ENCODE measurements around the gene PINLYP.

Gene PINLYP

DNA sequence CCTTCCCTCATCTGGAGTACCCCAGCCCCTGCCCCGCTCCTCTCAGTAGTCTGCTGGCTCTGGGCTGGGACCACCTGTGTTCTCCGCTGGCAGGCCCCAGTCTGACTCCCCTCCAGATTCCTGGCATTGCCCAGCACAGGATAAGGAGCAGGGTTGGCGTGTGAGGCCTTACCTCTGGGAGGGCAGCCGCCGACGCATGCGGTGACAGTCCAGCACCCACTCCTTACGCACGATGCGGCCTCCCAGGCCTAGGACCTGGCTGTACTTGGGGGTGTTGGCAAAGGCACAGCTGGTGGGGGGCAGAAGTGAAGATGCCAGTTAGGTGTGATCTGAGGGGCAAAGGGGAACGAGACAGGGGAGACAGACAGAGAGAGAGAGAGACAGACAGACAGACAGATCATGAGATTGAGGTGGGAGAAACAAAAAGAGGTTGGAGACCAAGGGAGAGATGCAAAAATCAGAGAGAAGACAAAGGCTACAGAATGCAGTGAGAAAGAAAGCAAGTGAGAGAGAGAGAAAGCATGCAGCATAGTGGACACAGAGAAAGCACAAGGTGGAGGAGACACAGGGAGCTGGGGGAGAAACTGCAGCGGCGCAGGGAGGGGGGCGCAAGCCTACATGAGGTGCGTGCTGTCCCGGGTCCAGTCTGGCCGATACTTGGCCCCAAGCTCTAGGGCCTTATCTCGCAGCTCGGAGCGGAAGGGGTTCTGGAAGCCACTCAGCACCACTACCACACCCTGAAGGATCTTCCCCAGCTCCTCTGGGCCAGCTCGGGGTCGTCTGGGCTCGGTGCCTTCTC lies 24.0 kb upstream of the PINLYP start:
- DNase-seq = no peak

DNA sequence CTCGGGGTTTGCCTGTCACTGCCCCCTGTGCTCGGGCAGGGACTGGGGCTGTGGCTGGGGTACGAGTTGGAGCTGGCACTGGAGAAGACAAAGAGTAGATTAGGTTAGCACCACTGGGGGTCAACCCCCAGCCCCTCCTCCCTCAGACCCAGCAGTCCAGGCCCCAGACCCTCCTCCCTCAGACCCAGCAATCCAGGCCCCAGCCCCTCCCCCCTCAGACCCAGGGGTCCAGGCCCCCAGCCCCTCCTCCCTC lies 23.5 kb upstream of the PINLYP start:
- DNase-seq = no peak

DNA sequence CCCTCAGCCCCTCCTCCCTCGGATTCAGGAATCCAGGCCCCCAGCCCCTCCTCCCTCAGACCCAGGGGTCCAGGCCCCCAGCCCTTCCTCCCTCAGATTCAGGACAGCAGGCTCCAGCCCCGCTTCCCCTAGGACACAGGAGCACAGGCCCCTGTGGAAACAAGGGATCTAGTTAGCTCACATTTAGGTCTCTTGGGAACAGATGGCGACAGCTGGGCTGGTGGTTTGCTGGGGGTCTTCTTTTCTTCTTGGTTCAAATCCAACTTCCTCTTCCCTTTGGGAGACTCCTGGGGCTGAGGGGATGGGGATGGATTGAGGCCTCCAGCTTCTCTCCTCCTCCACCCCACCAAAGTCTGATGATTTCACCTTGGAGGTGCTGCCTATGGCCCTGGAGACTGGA lies 23.0 kb upstream of the PINLYP start:
- DNase-seq = no peak

- DNase-seq = no peak
Measured at GRCh38 chr19:43553656-43554055, 21.9 kb upstream of the PINLYP start.

- no peak for DNase-seq
Measured at GRCh38 chr19:43554317-43554895, 21.2 kb upstream of the PINLYP start.

- peak; percentile 3 for DNase-seq
Measured at GRCh38 chr19:43555185-43555770, 20.3 kb upstream of the PINLYP start.

- no peak for DNase-seq
Measured at GRCh38 chr19:43560687-43561086, 14.9 kb upstream of the PINLYP start.

DNA sequence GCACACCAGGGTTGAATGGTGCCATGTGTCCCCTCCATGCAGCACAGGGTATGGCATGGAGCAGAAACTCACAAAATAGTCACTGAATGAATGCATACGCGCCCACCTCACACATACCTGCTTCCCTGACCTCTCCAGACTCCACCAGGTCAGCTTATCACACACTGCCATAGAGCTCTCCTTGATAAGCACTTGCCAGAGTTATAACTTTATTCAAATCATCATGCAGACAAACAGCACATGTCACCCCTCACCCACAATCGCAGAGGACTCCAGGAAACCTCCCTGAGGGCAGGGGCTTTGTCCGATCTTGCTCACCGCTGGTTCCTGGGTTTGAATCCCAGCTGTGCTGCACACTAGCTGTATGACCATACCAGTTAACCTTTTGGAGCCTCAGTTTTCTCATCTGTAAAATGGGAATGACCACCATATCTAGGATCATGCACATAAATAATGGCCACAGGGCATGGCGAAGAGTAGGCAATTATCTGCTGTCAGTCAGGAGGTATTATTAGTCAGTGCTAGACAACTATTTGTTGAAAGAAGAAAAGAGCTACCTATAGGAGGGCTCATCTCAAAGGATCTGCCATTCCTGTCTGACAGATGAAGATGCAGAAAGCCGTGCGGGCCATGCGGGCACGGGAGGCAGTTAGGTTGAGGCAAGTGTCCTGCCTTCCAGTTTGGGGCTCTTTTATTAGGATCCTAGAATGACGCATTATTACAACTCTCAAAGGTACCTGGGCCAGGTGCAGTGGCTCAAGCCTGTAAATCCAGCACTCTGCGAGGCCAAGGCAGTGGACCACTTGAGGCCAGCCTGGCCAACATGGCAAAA lies 14.2 kb upstream of the PINLYP start:
- DNase-seq = no peak

- no peak for DNase-seq
Measured at GRCh38 chr19:43562226-43562697, 13.3 kb upstream of the PINLYP start.

DNA sequence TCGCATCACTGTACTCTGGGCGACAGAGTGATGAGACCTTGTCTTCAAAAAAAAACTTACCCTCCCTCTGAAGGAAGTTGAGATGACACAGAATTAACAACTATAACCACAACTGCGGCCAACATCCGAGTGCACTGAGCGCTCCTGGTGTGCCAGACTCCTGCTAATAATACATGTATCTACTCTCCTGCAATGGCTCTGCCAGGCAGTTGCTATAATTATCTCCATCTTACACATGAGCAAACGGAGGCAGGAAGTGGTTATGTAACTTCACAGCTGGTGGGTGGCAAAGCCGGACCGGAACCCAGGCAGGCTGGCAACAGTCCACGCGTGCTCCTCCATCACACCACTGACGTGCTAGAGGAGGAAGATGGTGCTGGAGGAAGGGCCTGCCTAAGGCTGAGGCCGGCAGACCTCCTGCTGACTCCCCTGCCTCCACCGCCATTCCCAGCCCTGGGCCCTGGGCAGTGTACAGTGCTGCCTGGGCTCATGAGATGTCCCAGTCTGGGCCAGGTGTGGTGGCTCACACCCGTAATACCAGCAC lies 12.8 kb upstream of the PINLYP start:
- DNase-seq = peak; percentile 12

- no peak for DNase-seq
Measured at GRCh38 chr19:43563816-43564457, 11.7 kb upstream of the PINLYP start.

DNA sequence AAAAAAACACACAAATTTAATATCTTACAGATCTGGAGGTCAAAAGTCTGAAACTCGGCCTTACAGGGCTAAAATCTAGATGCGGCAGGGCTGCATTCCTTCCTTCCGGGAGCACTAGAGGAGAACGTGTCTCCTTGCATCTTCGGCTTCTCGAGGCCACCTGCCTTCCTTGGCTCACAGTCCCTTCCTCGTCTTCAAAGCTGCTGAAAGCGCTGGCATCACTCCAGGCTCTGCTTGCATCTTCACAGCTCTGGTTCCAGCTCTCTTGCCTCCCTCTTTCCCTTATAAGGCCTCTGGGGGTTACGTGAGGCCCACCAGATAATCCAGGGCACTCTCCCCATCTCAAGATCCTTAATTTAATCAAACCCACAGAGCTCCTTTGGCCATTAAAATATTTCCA lies 10.8 kb upstream of the PINLYP start:
- DNase-seq = no peak

DNA sequence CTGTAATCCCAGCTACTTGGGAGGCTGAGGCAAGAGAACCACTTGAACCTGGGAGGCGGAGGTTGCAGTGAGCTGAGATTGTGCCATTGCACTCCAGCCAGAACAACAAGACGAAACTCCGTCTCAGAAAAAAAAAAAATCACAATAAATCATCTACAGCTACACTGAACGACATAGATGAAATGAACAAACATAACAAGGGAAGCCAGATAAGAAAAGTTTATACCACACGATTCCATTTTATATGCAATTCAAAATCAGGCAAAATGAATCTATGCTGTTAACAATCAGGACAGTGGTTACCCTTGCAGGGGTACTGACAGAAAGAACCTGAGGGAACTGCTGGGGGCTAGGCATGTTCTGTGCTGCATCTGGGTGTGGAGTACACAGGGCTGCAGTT lies 5.9 kb upstream of the PINLYP start:
- no peak for DNase-seq

- peak; percentile 24 for DNase-seq
Measured at GRCh38 chr19:43570174-43570791, 5.3 kb upstream of the PINLYP start.

DNA sequence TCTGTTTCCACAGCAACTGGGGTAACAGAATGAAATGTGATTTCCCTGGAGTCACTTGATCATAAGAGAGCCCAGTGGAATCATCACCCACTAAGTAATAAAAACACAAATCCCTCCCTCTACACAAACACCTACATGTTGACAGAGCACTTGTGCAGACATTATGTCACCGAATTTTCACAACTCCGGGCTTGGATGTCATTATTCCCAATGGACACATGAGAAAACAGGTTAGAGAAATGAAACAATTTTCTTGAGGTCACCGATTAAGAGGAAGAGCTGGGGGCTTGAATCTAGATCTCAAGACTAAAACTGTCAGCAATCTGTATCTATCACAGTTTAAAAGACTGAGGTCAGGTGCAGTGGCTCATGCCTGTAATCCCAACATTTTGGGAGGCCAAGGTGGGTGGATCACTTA lies 3.4 kb upstream of the PINLYP start:
- DNase-seq = no peak

DNA sequence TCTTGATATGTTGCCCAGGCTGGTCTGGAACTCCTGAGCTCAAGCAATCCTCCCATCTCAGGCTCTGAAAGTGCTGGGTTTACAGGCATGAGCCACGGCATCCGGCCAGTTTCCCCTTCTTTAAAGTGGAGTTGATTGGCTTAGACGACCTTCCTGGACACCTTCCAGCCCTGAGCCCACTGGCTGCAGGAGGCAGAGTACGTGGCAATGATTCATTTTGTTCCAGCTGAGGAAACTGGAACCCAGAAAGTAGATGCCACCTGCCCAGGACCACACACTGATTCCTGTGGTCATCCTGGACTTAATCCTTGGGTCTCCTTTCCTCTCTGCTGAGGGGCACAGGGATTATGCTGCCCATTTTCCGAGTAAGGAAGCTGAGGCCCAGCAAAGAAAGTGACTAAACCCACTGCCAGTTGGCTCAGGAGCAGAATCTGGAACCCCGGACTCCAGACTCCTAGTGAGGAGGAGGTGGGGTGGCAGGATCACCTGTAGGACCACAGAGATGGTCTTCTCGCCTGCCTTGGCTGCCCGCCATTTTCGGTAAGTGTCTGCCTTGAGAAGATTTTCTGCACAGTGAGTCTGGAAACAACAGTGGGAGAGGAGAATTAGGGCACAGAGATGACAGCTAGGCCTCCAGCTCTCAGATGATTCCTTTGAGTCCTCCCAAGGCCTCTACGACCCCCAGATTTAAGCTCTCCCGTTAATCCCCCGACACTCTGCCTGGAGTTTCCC lies 1.0 kb upstream of the PINLYP start:
- DNase-seq = no peak

DNA sequence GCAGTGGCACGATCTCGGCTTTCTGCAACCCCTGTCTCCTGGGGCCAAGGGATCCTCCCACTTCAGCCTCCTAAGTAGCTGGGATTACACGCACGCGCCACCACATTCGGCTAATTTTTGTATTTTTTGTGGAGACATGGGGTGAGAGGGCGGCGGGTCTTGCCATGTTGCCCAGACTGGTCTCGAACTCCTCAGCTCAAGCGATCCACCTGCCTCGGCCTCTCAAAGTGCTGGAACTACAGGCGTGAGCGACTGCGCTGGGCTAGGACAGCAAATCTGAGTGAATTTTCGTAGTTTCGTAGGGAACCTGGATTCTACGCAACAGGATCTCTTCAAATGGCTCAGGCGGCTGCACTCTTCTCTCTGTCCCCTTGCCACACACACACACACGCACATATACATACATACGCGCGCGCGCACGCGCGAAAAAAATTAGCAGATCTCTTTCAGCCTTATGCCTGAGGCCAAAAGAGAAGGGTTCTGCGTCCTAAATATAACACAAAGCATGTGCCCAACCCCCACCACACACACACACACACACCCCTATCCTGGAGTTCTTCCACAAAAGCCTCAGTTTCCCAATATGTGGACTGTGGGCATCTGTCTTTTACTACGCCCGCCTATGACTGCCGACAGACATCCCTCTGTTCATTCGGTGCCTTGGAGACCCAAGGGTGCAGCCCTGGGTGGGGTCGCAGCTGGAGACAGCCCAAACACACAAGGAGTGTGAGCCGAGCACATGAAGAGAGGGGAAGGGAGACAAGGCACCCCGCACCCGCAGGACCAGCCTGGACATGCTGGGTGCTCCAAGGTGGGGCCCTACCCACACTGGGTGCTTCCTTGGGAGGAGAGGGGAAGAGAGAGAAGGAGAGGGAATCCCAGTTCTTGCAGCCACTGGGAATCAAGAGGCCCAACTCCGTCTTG lies 616 bp downstream of the PINLYP start:
- peak; percentile 15 for DNase-seq

DNA sequence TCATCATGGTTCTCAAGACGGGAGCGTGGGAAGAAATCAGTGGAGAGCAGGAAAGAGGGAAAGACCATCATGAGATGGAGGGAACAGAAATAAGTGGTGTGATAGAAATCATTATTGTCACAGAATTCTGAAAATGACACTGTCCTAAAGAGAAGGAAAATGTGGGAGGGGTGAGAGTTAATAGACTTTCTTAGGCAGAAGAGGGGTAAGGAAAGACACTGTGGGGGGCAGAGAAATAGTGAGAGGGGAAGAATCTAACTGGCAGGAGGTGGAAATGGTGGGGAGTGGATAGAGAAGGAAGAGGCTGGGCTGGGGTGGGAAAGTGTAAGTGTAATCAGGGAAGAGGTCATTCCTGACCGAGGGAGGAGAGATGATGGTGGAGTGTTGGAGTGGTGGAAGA lies 3.2 kb downstream of the PINLYP start:
- DNase-seq = no peak

GRCh38 chr19:43581467-43581866 lies 5.9 kb downstream of the PINLYP start:
- no peak for DNase-seq

DNA sequence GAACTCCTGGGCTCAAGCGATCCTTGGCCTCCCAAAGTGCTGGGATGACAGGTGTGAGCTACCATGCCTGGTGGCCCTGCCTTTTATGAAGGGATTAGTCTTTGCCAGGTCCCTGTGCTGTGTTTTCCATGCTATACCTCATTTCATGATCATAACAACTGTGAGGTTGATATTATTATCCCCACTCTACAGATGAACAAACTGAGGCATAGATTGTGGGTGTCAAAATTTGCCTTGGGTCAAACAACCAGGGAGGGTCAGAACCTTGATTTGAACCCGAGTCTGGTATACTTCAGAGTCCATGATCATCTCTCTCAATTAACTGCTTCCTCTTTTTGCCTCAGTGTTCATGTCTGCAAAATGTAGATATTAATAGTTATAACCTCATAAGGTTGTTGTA lies 6.9 kb downstream of the PINLYP start:
- DNase-seq = no peak

DNA sequence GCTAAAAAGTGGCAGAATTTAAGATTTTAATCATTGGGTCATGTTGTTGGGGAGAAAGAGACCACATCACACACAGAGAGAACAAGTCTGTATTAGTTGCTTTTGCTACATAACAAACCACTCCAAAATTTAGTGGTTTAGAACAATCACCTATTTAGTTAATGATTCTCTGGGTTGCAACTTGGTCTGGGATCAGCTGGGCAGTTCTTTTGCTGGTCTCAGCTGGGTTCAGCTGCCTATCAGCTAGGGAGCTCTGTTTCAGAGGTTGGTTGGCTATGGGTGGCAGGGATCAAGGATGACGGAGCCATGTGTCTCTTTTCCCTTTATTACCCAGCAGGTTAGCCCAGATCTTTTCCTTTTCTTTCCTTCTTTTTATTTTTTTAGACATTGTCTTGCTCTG lies 8.9 kb downstream of the PINLYP start:
- DNase-seq = no peak
